A549 treated with Mapracorat at 1 μM for 4 hours (cell line): ENCODE measurements around the gene FEZF2. TPM values are rescaled to one million over a fixed set of nuclear protein-coding genes. Genes with fewer than 3 reads are reported as not detected.

Source experiments
- total RNA-seq: library from RNA; stranded (reverse); fragments of 200-300 nt; extraction: Qiagen RNA extraction; gene quantifications from 5 replicates; pipeline ENCODE4 v1.2.3, GENCODE V29; 2022

FEZF2 gene
- total RNA-seq = not detected in 5 replicates

GRCh38 chr3:62373215-62373614 lies at the start of gene FEZF2:
Gene FEZF2, minus strand, starts transcription at chr3:62373550. Its CDS starts 682 bp downstream, at chr3:62372868.

